H1 (cell line): Measurements from ENCODE around the gene SH3BGRL. TPM values are rescaled to one million over a fixed set of nuclear protein-coding genes. Genes with fewer than 3 reads are reported as not detected.

ENCODE experiments used
- ATF2 ChIP-seq: IDR thresholded peaks from 2 replicates; pipeline ENCODE4 v1.6.1; 2012; ENCODE audit warnings: low read length, inconsistent platforms
- ATF3 ChIP-seq: IDR thresholded peaks from 2 replicates; pipeline ENCODE4 v1.6.1; 2011; ENCODE audit warnings: low read depth, mild to moderate bottlenecking, low read length; ENCODE audit not compliant: insufficient read depth
- BCL11A ChIP-seq, 2 experiments: IDR thresholded peaks; one replicate each; pipeline ENCODE4 v1.6.1; 2011; ENCODE audit warnings: low read depth in 2 of 2, low read length in 2 of 2, mild to moderate bottlenecking in 2 of 2
- BRCA1 ChIP-seq: IDR thresholded peaks from 2 replicates; pipeline ENCODE4 v1.6.1; 2012; ENCODE audit warnings: low read depth, low read length, improper control_type of control experiment
- CHD7 ChIP-seq: fragments of 300-600 bp; sonication (generic); IDR thresholded peaks from 2 replicates; pipeline ENCODE4 v1.7.1; 2012; ENCODE audit warnings: low read length, moderate library complexity, mild to moderate bottlenecking, inconsistent platforms; ENCODE audit not compliant: insufficient replicate concordance
- CREB1 ChIP-seq: IDR thresholded peaks from 2 replicates; pipeline ENCODE4 v1.6.1; 2012; ENCODE audit warnings: inconsistent platforms
- SP4 ChIP-seq: IDR thresholded peaks from 2 replicates; pipeline ENCODE4 v1.6.1; 2012; ENCODE audit warnings: low read length, inconsistent platforms
- SUZ12 ChIP-seq: fragments of 200-600 bp; sonication (generic); IDR thresholded peaks from 2 replicates; pipeline ENCODE4 v1.6.1; 2012; ENCODE audit warnings: mild to moderate bottlenecking, inconsistent platforms, low read length, moderate library complexity, mixed read lengths
- polyA plus RNA-seq, 7 experiments: library from polyadenylated mRNA; depleted of rRNA in 3 of 7; stranded (reverse) in 5 of 7; unstranded in 2 of 7; fragments of >200 nt in 5 of 7; fragments of 200-250 nt in 2 of 7; gene quantifications; 1 replicate in 5 of 7; 2 replicates in 1 of 7; 4 replicates in 1 of 7; pipeline versions ENCODE4 v1.2.1 to v1.2.3, GENCODE V29; 2011 to 2013; ENCODE audit warnings: missing spikeins in 2 of 7, mixed read lengths in 2 of 7
- total RNA-seq: library from RNA; stranded (reverse); fragmentation: NEBNext Ultra II Directional; extraction: Animal tissue kit (Norgen Biotek cat#: 25700); gene quantifications from 2 replicates; pipeline ENCODE4 v1.2.1, GENCODE V29; 2021

Gene SH3BGRL
- total and polyA plus RNA-seq, 2 of the 8 experiments (the other 6 are each of a cell fraction or from before 2014, with no cell fraction given), result 36.3 to 49.6 TPM

GRCh38 chrX:81305240-81305639 is 103.3 kb downstream of the SH3BGRL start (continued):
- TF ChIP-seq CHD7 (no peak), BCL11A (IDR thresholded peaks at IDR 0.05; ENCODE audit: low read depth in 2 of 2, low read length in 2 of 2) (no peak), SUZ12 (no peak), ATF3 (no peak), ATF2 (no peak), BRCA1 (no peak), SP4 (no peak), CREB1 (no peak)
- TF ChIP-seq, all 59 proteins: peak for 0
